HG03103 (cell line): ENCODE measurements around the gene NUCB1.

ENCODE experiments used
- ATAC-seq: cut with Tn5 transposase; IDR thresholded peaks from one replicate; pipeline ENCODE4 v1.9.1; 2021; ENCODE audit warnings: low read depth; ENCODE audit not compliant: unreplicated experiment

NUCB1 gene

GRCh38 chr19:48958006-48958405, 57.9 kb downstream of the NUCB1 start:
- no peak for ATAC-seq

GRCh38 chr19:48959341-48960239, 59.5 kb downstream of the NUCB1 start:
- ATAC-seq, result no peak

- no peak for ATAC-seq
Observed at GRCh38 chr19:48961051-48961649, 61.0 kb downstream of the NUCB1 start.

- no peak for ATAC-seq
Observed at GRCh38 chr19:48961673-48962028, 61.5 kb downstream of the NUCB1 start.

GRCh38 chr19:48962029-48962848, 62.1 kb downstream of the NUCB1 start:
- no peak for ATAC-seq

- no peak for ATAC-seq
Observed at GRCh38 chr19:48962849-48963165, 62.7 kb downstream of the NUCB1 start.

- ATAC-seq, result no peak
Observed at GRCh38 chr19:48963371-48964204, 63.5 kb downstream of the NUCB1 start.

GRCh38 chr19:48964205-48965039, 64.3 kb downstream of the NUCB1 start:
- no peak for ATAC-seq

GRCh38 chr19:48965040-48965805, 65.1 kb downstream of the NUCB1 start, which contains the start of gene FTL:
TSS of gene FTL (plus strand) at chr19:48965309. CDS start at chr19:48965508, 199 bp downstream.
- peak; percentile 55 for ATAC-seq

- no peak for ATAC-seq
Observed at GRCh38 chr19:48965806-48966540, 65.9 kb downstream of the NUCB1 start.

GRCh38 chr19:48966541-48967345, 66.6 kb downstream of the NUCB1 start:
- ATAC-seq, result no peak

- ATAC-seq, result no peak
Observed at GRCh38 chr19:48967346-48968178, 67.5 kb downstream of the NUCB1 start.

- ATAC-seq, result no peak
Observed at GRCh38 chr19:48968179-48968661, 68.1 kb downstream of the NUCB1 start.

GRCh38 chr19:48968813-48969218, 68.7 kb downstream of the NUCB1 start:
- no peak for ATAC-seq

GRCh38 chr19:48969276-48970138, 69.4 kb downstream of the NUCB1 start:
- no peak for ATAC-seq
